K562 (cell line): ENCODE measurements around the gene BDKRB2.

ENCODE experiments used
- CBX5 ChIP-seq: IDR thresholded peaks from 2 replicates; pipeline ENCODE4 v1.6.1; 2014; ENCODE audit warnings: low read depth, borderline replicate concordance
- ETV6 ChIP-seq, 3 experiments: fragments of 150-350 bp in 1 of 3; sonication (generic) in 1 of 3; formaldehyde crosslinking in 1 of 3; IDR thresholded peaks; 2 replicates each; pipeline versions ENCODE4 v1.6.1 to v1.8.0; 2014 to 2022; ENCODE audit warnings: borderline replicate concordance in 2 of 3, low read depth in 2 of 3, antibody characterized with exemption in 1 of 3, low read length in 1 of 3, mild to moderate bottlenecking in 1 of 3, missing genetic modification reagents in 1 of 3
- EZH2 ChIP-seq: IDR thresholded peaks from 2 replicates; pipeline ENCODE4 v1.6.1; 2012; ENCODE audit warnings: low read depth, mild to moderate bottlenecking, inconsistent platforms, low read length, borderline replicate concordance
- NFIX ChIP-seq: fragments of 250-450 bp; sonication (Bioruptor Pico); IDR thresholded peaks from 2 replicates; pipeline ENCODE4 v1.4.0; 2020; ENCODE audit warnings: low read depth, mild to moderate bottlenecking, moderate library complexity
- TAF15 ChIP-seq: fragments of 200-400 bp; formaldehyde crosslinking; IDR thresholded peaks from 2 replicates; pipeline ENCODE4 v1.6.1; 2017; ENCODE audit warnings: mild to moderate bottlenecking, low read depth, low read length, moderate library complexity
- TF ChIP-seq, protein P1 (sequence below): fragments of 200-400 bp; formaldehyde crosslinking; IDR thresholded peaks from 2 replicates; pipeline ENCODE4 v1.6.1; 2017; ENCODE audit warnings: mild to moderate bottlenecking, low read depth, low read length, moderate library complexity

DNA sequence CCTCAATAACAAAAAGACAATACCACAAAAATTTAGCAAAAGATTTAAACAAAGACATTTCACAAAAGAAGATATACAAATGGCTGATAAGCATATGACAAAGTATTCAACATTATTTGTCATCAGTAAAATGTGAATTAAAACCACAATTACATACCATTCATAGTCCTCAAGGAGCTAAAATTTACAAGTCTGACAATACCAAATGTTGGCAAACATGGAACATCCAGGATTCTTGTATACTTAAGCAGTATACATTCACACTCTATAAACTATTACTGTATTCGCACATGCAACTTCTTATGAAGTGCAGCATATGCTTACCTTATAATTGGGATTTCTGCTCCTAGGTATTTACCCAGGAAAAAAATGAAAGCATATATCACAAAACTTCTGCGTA is 49.7 kb upstream of the BDKRB2 start:
- TF ChIP-seq NFIX (CRISPR knock-in tag) (no peak), TAF15 (no peak), EZH2 (no peak), CBX5 (no peak), ETV6 (IDR thresholded peaks at IDR 0.05; ENCODE audit: borderline replicate concordance in 1 of 2, low read depth in 2 of 2, low read length in 1 of 2) (no peak), ETV6 (CRISPR knock-in tag; IDR thresholded peaks at IDR 0.05; ENCODE audit: borderline replicate concordance) (no peak)
- TF ChIP-seq, protein P1, sequence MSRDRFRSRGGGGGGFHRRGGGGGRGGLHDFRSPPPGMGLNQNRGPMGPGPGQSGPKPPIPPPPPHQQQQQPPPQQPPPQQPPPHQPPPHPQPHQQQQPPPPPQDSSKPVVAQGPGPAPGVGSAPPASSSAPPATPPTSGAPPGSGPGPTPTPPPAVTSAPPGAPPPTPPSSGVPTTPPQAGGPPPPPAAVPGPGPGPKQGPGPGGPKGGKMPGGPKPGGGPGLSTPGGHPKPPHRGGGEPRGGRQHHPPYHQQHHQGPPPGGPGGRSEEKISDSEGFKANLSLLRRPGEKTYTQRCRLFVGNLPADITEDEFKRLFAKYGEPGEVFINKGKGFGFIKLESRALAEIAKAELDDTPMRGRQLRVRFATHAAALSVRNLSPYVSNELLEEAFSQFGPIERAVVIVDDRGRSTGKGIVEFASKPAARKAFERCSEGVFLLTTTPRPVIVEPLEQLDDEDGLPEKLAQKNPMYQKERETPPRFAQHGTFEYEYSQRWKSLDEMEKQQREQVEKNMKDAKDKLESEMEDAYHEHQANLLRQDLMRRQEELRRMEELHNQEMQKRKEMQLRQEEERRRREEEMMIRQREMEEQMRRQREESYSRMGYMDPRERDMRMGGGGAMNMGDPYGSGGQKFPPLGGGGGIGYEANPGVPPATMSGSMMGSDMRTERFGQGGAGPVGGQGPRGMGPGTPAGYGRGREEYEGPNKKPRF = no peak
